OCI-LY1 (cell line): ENCODE results near the gene VGF.

Experiments
- H2AFZ ChIP-seq: fragments of 200-600 bp; sonication (generic), shearing (Covaris generic); 2 replicates; pipeline ENCODE4 v1.6.0; 2014; ENCODE audit warnings: antibody characterized with exemption, mild to moderate bottlenecking, low read length
- H3F3A ChIP-seq: fragments of 200-600 bp; sonication (generic), shearing (Covaris generic); 2 replicates; pipeline ENCODE4 v1.6.0; 2014; ENCODE audit warnings: mild to moderate bottlenecking, antibody characterized with exemption, low read length, moderate library complexity; ENCODE audit not compliant: insufficient read depth
- H3K27ac ChIP-seq: fragments of 200-600 bp; sonication (generic); 2 replicates; pipeline ENCODE4 v1.5.1; 2014; ENCODE audit warnings: low read length, mixed run types, mild to moderate bottlenecking, low read depth; ENCODE audit not compliant: poor library complexity, severe bottlenecking
- H3K27me3 ChIP-seq: fragments of 200-600 bp; sonication (generic); 2 replicates; pipeline ENCODE4 v1.6.0; 2014; ENCODE audit warnings: antibody characterized with exemption, mild to moderate bottlenecking, low read length, moderate library complexity; ENCODE audit not compliant: insufficient read depth
- H3K36me3 ChIP-seq: fragments of 200-600 bp; sonication (generic); 2 replicates; pipeline ENCODE4 v1.6.1; 2014; ENCODE audit warnings: mild to moderate bottlenecking, antibody characterized with exemption, low read length, moderate library complexity, mixed read lengths; ENCODE audit not compliant: insufficient read depth
- H3K4me1 ChIP-seq: fragments of 200-600 bp; sonication (generic); 2 replicates; pipeline ENCODE4 v1.5.1; 2014; ENCODE audit warnings: mild to moderate bottlenecking, low read length, moderate library complexity; ENCODE audit not compliant: insufficient read depth, severe bottlenecking
- H3K4me2 ChIP-seq: fragments of 200-600 bp; sonication (generic), shearing (Covaris generic); 2 replicates; pipeline ENCODE4 v1.6.1; 2014; ENCODE audit warnings: low read length
- H3K4me3 ChIP-seq: fragments of 200-600 bp; sonication (generic); 2 replicates; pipeline ENCODE4 v1.5.1; 2014; ENCODE audit warnings: low read length, low read depth, mild to moderate bottlenecking, mixed read lengths; ENCODE audit not compliant: poor library complexity, severe bottlenecking
- H3K79me2 ChIP-seq: fragments of 200-600 bp; shearing (Covaris generic); 2 replicates; pipeline ENCODE4 v1.6.1; 2016; ENCODE audit warnings: mixed run types, low read length, mixed read lengths; ENCODE audit not compliant: insufficient read depth
- H3K9ac ChIP-seq: fragments of 200-600 bp; sonication (generic), shearing (Covaris generic); 2 replicates; pipeline ENCODE4 v1.6.1; 2014; ENCODE audit warnings: mild to moderate bottlenecking, low read length, mixed read lengths
- H3K9me2 ChIP-seq: fragments of 200-600 bp; sonication (generic), shearing (Covaris generic); 2 replicates; pipeline ENCODE4 v1.6.1; 2014; ENCODE audit warnings: low read depth, mild to moderate bottlenecking, low read length, mixed read lengths
- H3K9me3 ChIP-seq: fragments of 200-600 bp; shearing (Covaris generic); 2 replicates; pipeline ENCODE4 v1.6.1; 2014; ENCODE audit warnings: low read length, mixed read lengths
- H4K20me1 ChIP-seq: fragments of 200-600 bp; sonication (generic), shearing (Covaris generic); 2 replicates; pipeline ENCODE4 v1.6.0; 2016; ENCODE audit warnings: mild to moderate bottlenecking, low read length; ENCODE audit not compliant: insufficient read depth
- CTCF ChIP-seq: fragments of 200-600 bp; sonication (generic), shearing (Covaris generic); IDR thresholded peaks from 2 replicates; pipeline ENCODE4 v1.5.1; 2017; ENCODE audit warnings: mild to moderate bottlenecking, antibody characterized with exemption, low read length, moderate library complexity, mixed read lengths
- EZH2 ChIP-seq: fragments of 200-600 bp; sonication (generic), shearing (Covaris generic); IDR thresholded peaks from 2 replicates; pipeline ENCODE4 v1.8.0; 2017; ENCODE audit warnings: borderline replicate concordance, mixed run types, mild to moderate bottlenecking, antibody characterized with exemption, low read length, moderate library complexity, mixed read lengths

The VGF gene

DNA sequence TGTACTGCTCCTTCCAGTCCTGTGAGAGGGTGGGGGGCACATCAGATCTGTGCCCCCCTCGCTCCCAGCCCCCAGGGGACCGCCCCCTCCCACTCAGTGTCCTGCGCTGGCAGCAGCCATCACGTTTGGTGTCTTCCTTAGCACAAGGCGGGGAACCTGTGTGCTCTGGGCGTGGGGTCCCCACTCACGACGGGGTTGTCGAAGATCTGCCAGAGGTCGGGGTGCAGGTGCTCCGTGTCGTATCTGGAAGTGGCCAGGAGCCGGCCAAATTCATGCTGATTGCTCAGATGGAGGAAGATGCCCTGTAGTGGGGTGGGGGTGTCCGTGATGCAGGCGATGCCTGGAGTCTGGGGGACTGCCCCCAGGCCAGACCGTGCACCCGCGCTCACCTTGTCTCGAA lies 44.8 kb upstream of the VGF start:
- TF ChIP-seq EZH2 (no peak), CTCF (no peak)
- no peak overlapping the region for H3K9ac ChIP-seq
- H3K27me3 ChIP-seq, result no peaks in the 10 kb centered on the region; the same call in 1 of the 2 replicates
- H3F3A ChIP-seq, result no peaks in the 10 kb centered on the region
- H3K27ac ChIP-seq, result no peak overlapping the region
- no peaks in the 10 kb centered on the region for H3K9me2 ChIP-seq
- no peaks in the 10 kb centered on the region for H3K9me3 ChIP-seq
- no peak overlapping the region for H2AFZ ChIP-seq
- H3K4me2 ChIP-seq, result no peak overlapping the region
- H3K4me3 ChIP-seq, result no peak overlapping the region
- no peaks in the 10 kb centered on the region for H4K20me1 ChIP-seq
- no peaks in the 10 kb centered on the region for H3K79me2 ChIP-seq
- peaks cover 5% of the 10 kb centered on the region for H3K4me1 ChIP-seq
- no peaks in the 10 kb centered on the region for H3K36me3 ChIP-seq

DNA sequence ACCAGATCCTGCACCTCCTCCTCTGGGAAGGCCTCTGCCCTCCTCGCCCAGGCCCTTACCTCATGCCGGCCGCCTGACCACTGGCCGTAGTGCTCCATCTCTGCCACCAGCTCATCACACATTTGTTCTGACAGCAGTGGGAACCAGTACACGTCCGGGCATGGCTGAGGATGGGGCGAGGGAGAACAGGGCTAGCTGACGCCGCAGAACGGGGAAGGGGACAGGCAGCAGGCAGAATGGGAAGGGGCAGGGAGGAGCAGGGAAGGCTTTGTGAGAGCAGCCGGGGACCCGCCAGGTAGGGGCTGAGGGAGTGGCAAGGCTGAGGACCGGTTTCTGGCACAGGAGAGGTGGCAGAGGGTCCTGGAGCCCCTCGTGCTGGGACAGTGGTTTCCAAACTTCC lies 43.4 kb upstream of the VGF start:
- no peaks in the 10 kb centered on the region for H3K79me2 ChIP-seq
- no peaks in the 10 kb centered on the region for H4K20me1 ChIP-seq
- no peak for TF ChIP-seq CTCF
- no peak for TF ChIP-seq EZH2
- H3K4me1 ChIP-seq, result peaks cover 4% of the 10 kb centered on the region
- H3K9ac ChIP-seq, result no peak overlapping the region
- H3K27me3 ChIP-seq, result no peaks in the 10 kb centered on the region; the same call in 1 of the 2 replicates
- no peaks in the 10 kb centered on the region for H3K9me2 ChIP-seq
- H3K27ac ChIP-seq, result no peak overlapping the region
- H2AFZ ChIP-seq, result no peak overlapping the region
- H3K9me3 ChIP-seq, result no peaks in the 10 kb centered on the region
- no peaks in the 10 kb centered on the region for H3F3A ChIP-seq
- no peak overlapping the region for H3K4me3 ChIP-seq
- no peaks in the 10 kb centered on the region for H3K36me3 ChIP-seq
- no peak overlapping the region for H3K4me2 ChIP-seq

DNA sequence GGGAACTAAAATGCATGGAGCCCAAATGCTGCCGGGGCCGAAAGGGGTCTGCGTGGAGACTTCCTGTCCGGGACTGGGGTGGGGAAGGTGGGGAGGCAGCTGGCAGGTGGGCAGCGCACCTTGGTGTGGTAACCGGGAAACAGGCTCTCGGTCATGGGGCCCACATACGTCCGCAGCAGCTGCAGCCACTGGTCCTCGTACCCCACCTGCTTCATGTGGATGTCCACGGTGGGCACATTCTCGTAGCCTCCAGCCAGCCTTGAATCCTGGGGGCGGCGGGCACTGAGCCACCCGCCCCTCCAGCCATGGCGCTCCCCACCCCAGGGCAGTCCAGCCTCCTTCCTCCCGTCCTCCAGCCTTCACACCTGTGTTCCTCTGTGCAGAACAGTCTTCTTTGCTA lies 42.1 kb upstream of the VGF start:
- Histone ChIP-seq H3K36me3 (no peaks in the 10 kb centered on the region), H3K9me3 (no peaks in the 10 kb centered on the region), H3K27ac (no peak overlapping the region), H4K20me1 (no peaks in the 10 kb centered on the region), H3K9ac (no peak overlapping the region), H3K4me1 (peaks cover 10% of the 10 kb centered on the region), H3K27me3 (no peaks in the 10 kb centered on the region; the same call in 1 of the 2 replicates), H3K79me2 (no peaks in the 10 kb centered on the region), H2AFZ (no peak overlapping the region), H3F3A (no peaks in the 10 kb centered on the region), H3K9me2 (no peaks in the 10 kb centered on the region), H3K4me2 (no peak overlapping the region), H3K4me3 (no peak overlapping the region)
- TF ChIP-seq CTCF (no peak), EZH2 (no peak)
